ENCODE results near the gene SLC38A10.

DNA sequence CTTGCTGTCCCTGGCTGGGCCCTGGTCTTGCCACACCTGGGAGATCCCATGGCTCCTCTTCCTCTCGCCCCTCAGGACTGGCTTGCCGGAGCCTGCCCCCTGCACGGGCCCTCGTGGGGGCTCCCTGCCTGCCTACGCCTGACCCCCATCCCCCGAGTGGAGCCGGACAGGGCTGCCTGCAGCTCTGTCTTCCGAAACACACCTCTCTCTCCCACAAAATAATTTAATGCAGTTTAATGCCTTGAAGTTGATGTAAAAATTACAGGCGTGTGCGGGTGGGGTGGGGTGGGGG, 22.4 kb upstream of the SLC38A10 start:
- TF ChIP-seq, protein P1, sequence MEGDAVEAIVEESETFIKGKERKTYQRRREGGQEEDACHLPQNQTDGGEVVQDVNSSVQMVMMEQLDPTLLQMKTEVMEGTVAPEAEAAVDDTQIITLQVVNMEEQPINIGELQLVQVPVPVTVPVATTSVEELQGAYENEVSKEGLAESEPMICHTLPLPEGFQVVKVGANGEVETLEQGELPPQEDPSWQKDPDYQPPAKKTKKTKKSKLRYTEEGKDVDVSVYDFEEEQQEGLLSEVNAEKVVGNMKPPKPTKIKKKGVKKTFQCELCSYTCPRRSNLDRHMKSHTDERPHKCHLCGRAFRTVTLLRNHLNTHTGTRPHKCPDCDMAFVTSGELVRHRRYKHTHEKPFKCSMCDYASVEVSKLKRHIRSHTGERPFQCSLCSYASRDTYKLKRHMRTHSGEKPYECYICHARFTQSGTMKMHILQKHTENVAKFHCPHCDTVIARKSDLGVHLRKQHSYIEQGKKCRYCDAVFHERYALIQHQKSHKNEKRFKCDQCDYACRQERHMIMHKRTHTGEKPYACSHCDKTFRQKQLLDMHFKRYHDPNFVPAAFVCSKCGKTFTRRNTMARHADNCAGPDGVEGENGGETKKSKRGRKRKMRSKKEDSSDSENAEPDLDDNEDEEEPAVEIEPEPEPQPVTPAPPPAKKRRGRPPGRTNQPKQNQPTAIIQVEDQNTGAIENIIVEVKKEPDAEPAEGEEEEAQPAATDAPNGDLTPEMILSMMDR (optimal IDR thresholded peaks at IDR 0.05 in 1 of 3, IDR thresholded peaks at IDR 0.05 in 1 of 3, conservative IDR thresholded peaks at IDR 0.05 in 1 of 3; ENCODE audit: extremely low read depth in 1 of 3, insufficient read depth in 2 of 3, low read length in 3 of 3), result no peak
- TF ChIP-seq EZH2 (IDR thresholded peaks at IDR 0.05; ENCODE audit: low read length), result no peak
